ENCODE measurements around the gene SERPINB1.

DNA sequence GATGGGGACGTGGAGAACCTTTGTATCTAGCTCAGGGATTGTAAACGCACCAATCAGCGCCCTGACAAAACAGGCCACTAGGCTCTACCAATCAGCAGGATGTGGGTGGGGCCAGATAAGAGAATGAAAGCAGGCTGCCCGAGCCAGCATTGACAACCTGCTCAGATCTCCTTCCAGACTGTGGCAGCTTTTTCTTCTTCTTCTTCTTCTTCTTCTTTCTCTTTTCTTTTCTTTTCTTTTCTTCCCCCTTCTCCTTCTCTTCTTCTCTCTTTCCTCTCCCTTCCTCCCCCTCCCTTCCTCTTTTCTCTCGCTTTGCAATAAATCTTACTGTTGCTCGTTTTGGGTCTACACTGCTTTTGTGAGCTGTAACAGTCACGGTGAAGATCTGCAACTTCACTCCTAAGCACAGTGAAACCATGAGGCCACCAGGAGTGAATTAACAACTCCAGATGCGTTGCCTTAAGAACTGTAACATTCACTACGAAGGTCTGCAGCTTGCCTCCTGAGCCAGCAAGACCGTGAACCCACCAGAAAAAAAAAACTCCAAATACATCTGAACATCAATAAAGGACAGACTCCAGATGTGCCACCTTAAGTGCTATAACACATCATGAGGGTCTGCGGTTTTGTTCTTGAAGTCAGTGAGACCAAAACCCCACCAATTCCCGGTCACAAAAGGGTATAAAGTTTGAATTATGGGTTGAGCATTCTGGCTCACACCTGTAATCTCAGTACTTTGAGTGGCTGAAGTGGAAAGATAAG is 19.6 kb upstream of the SERPINB1 start:
- TF ChIP-seq, protein P1, sequence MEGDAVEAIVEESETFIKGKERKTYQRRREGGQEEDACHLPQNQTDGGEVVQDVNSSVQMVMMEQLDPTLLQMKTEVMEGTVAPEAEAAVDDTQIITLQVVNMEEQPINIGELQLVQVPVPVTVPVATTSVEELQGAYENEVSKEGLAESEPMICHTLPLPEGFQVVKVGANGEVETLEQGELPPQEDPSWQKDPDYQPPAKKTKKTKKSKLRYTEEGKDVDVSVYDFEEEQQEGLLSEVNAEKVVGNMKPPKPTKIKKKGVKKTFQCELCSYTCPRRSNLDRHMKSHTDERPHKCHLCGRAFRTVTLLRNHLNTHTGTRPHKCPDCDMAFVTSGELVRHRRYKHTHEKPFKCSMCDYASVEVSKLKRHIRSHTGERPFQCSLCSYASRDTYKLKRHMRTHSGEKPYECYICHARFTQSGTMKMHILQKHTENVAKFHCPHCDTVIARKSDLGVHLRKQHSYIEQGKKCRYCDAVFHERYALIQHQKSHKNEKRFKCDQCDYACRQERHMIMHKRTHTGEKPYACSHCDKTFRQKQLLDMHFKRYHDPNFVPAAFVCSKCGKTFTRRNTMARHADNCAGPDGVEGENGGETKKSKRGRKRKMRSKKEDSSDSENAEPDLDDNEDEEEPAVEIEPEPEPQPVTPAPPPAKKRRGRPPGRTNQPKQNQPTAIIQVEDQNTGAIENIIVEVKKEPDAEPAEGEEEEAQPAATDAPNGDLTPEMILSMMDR (IDR thresholded peaks at IDR 0.05): no peak
- TF ChIP-seq POLR2A (IDR thresholded peaks at IDR 0.05): no peak

Measured in uterus (tissue), 2 donors.